Prostate gland (tissue), 2 donors: ENCODE results near the gene AP2A1. TPM values are rescaled to one million over a fixed set of nuclear protein-coding genes. Genes with fewer than 3 reads are reported as not detected.

ENCODE experiments used
- DNase-seq: peaks from one replicate; pipeline ENCODE4 v3.0.0-alpha.2; 2019; ENCODE audit warnings: low spot score
- H3K27ac ChIP-seq, 2 donors: fragments of 200-600 bp; sonication (generic); 2 replicates each; pipeline ENCODE4 v1.5.1; 2017 to 2019
- H3K27me3 ChIP-seq: fragments of 200-600 bp; sonication (generic); replicated peaks from 2 replicates; pipeline ENCODE4 v1.5.1; 2019; ENCODE audit not compliant: insufficient read depth
- H3K36me3 ChIP-seq, 2 donors: fragments of 200-600 bp; sonication (generic); 1 replicate in 1 of 2; 2 replicates in 1 of 2; pipeline versions ENCODE4 v1.5.1 to v1.8.1; 2017 to 2019
- H3K4me1 ChIP-seq: fragments of 200-600 bp; sonication (generic); replicated peaks from 2 replicates; pipeline ENCODE4 v1.5.1; 2019
- H3K4me3 ChIP-seq, 2 donors: fragments of 200-600 bp; sonication (generic); 2 replicates each; pipeline ENCODE4 v1.5.1; 2017 to 2019
- H3K9me3 ChIP-seq: fragments of 200-600 bp; sonication (generic); 2 replicates; pipeline ENCODE4 v1.5.1; 2017
- POLR2A ChIP-seq: fragments of 450-650 bp; IDR thresholded peaks from one replicate; pipeline ENCODE4 v1.6.1; 2016; ENCODE audit warnings: antibody characterized with exemption, mild to moderate bottlenecking
- POLR2AphosphoS5 ChIP-seq: sonication (generic); formaldehyde crosslinking; IDR thresholded peaks from one replicate; pipeline ENCODE4 v1.6.1; 2017; ENCODE audit warnings: antibody characterized with exemption
- WGBS: methylation state at CpG from one replicate; pipeline ENCODE4 v1.1.5; 2018; 5-methylcytosine and 5-hydroxymethylcytosine counted together
- intact Hi-C: fragments of 100-400 bp; cut with DNase I; formaldehyde crosslinking; loops from one replicate; pipeline ENCODE4 v1.14.2; 2022
- total RNA-seq, 2 donors: library from RNA; depleted of rRNA; stranded (reverse); fragments of >200 nt; gene quantifications; one replicate each; pipeline ENCODE4 v1.1.0, GENCODE V29; 2016
- TF ChIP-seq, protein P1 (sequence below), 4 experiments: fragments of 200-600 bp in 2 of 4; fragments of 450-650 bp in 2 of 4; sonication (generic) in 2 of 4; IDR thresholded peaks; 1 replicate in 3 of 4; 2 replicates in 1 of 4; pipeline ENCODE4 v1.5.1; 2016 to 2019; ENCODE audit warnings: antibody characterized with exemption in 4 of 4, mild to moderate bottlenecking in 2 of 4, moderate library complexity in 2 of 4

Gene AP2A1
- total RNA-seq, 2 donors from 2014 or later, result 62.7 to 252 TPM

- Histone ChIP-seq H3K27ac (peak overlapping the region; percentile 60 to 61), H3K9me3 (no peaks in the 10 kb centered on the region), H3K4me3 (peak overlapping the region; percentile 14 to 34), H3K36me3 (peaks cover 0 to 9% of the 10 kb centered on the region in 2 donors), H3K4me1 (no peaks in the 10 kb centered on the region), H3K27me3 (no peaks in the 10 kb centered on the region)
- 36% methylated on average over 37 of the region's 38 CpGs for WGBS
- DNase-seq, result peak; percentile 86
- intact Hi-C loops, result no loop called here
- TF ChIP-seq POLR2AphosphoS5 (peak; percentile 69), POLR2A (no peak)
- TF ChIP-seq, protein P1, sequence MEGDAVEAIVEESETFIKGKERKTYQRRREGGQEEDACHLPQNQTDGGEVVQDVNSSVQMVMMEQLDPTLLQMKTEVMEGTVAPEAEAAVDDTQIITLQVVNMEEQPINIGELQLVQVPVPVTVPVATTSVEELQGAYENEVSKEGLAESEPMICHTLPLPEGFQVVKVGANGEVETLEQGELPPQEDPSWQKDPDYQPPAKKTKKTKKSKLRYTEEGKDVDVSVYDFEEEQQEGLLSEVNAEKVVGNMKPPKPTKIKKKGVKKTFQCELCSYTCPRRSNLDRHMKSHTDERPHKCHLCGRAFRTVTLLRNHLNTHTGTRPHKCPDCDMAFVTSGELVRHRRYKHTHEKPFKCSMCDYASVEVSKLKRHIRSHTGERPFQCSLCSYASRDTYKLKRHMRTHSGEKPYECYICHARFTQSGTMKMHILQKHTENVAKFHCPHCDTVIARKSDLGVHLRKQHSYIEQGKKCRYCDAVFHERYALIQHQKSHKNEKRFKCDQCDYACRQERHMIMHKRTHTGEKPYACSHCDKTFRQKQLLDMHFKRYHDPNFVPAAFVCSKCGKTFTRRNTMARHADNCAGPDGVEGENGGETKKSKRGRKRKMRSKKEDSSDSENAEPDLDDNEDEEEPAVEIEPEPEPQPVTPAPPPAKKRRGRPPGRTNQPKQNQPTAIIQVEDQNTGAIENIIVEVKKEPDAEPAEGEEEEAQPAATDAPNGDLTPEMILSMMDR (IDR thresholded peaks at IDR 0.05), result peak; percentile 19 to 47 (median 36)
Measured at GRCh38 chr19:49801966-49802661, 35.3 kb downstream of the AP2A1 start.

DNA sequence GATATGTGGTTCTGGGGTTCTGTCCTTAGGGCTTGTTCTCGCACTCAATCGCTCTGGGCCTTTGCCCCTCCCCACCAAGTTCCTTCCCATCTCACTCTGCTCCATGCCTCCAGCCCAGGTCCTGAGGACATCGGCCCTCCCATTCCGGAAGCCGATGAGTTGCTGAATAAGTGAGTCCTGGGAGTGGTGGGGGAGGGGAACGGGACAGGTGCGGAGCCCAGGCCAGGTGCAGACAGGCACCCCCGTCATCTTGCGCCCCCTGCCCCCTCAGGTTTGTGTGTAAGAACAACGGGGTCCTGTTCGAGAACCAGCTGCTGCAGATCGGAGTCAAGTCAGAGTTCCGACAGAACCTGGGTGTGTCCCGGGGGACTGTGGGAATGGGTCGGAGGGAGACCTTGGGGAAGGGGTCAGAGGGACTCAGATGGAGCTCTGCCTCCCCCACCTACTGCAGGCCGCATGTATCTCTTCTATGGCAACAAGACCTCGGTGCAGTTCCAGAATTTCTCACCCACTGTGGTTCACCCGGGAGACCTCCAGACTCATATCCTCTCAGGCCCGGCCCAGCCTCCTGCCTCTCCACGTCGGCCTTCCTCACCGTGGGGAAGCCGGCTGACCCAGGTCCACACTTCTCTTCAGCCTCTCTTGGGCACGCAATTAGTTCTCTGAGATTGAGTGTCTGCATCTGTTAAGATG lies 36.2 kb downstream of the AP2A1 start:
- Histone ChIP-seq H3K27me3 (no peaks in the 10 kb centered on the region), H3K4me1 (no peaks in the 10 kb centered on the region), H3K27ac (peak overlapping the region in 1 of 2 donors; percentile 25), H3K9me3 (no peaks in the 10 kb centered on the region), H3K4me3 (no peak overlapping the region), H3K36me3 (peaks cover 0 to 9% of the 10 kb centered on the region in 2 donors)
- no peak for DNase-seq
- intact Hi-C loops, result no loop called here
- TF ChIP-seq POLR2A (no peak), POLR2AphosphoS5 (no peak)
- TF ChIP-seq, protein P1 (IDR thresholded peaks at IDR 0.05), result no peak
- 83% methylated on average over 24 of the region's 24 CpGs for WGBS

DNA sequence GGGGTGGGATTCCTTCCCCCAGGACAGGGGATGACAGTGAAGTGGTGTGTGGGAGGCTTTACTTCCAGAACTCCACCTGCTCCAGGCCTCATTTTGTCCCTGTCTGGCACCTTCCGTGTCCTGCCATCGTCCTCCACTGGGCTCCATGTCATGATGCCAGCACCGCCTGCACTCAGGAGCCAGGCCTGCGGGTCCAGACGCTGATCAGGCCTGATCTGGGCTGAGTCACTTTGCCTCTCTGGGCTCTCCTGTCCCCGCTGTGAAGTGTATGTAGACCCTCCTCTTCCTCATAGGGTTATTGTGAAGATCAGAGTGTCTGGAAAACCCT lies 36.7 kb downstream of the AP2A1 start:
- no peak for TF ChIP-seq POLR2A
- peaks cover 0 to 4% of the 10 kb centered on the region in 2 donors for H3K36me3 ChIP-seq
- no peaks in the 10 kb centered on the region for H3K4me1 ChIP-seq
- intact Hi-C loops, result no loop called here
- no peak overlapping the region for H3K4me3 ChIP-seq
- no peak overlapping the region for H3K27ac ChIP-seq
- no peaks in the 10 kb centered on the region for H3K9me3 ChIP-seq
- no peak for DNase-seq
- 90% methylated on average over 6 of the region's 6 CpGs for WGBS
- H3K27me3 ChIP-seq, result no peaks in the 10 kb centered on the region

DNA sequence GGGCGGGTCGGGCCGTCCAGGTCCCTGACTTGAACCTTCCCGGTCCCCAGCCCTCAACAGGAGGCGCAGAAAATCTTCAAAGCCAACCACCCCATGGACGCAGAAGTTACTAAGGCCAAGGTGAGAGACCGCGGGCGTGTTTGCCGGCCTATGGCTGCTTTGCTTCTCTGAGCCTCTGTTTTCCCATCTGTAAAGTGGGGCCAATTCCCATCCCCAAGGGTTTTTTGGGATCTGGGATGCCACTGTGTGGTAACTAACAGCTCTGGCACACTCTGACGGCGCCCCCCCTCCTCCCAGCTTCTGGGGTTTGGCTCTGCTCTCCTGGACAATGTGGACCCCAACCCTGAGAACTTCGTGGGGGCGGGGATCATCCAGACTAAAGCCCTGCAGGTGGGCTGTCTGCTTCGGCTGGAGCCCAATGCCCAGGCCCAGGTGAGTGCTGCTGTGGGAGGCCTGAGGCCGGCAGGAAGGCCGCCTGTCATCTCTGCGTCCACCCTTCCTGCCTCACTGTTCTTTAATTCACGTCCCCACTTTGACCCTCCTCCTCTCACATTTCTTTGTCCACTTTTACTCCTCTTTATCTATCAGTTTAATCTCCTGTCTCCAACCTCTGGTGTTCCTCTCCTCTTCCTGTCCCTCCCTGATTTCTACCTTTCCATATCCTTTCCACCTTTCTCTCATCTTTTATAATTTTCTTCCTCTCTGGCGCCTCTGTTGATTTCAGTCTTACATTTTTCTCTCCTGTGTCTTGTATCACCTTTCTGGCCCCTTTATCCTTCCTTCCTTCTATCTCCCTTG lies 39.2 kb downstream of the AP2A1 start:
- TF ChIP-seq POLR2A (no peak), POLR2AphosphoS5 (no peak)
- TF ChIP-seq, protein P1 (IDR thresholded peaks at IDR 0.05), result no peak
- intact Hi-C loops, result no loop called here
- 81% methylated on average over 19 of the region's 20 CpGs for WGBS

DNA sequence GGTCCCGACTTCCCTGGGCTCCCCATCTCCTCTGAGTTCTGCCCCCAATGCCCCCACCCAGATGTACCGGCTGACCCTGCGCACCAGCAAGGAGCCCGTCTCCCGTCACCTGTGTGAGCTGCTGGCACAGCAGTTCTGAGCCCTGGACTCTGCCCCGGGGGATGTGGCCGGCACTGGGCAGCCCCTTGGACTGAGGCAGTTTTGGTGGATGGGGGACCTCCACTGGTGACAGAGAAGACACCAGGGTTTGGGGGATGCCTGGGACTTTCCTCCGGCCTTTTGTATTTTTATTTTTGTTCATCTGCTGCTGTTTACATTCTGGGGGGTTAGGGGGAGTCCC lies 39.8 kb downstream of the AP2A1 start:
- intact Hi-C loops, result no loop called here
- Histone ChIP-seq H3K4me1 (peaks cover 6% of the 10 kb centered on the region), H3K9me3 (no peaks in the 10 kb centered on the region), H3K27me3 (no peaks in the 10 kb centered on the region), H3K27ac (no peak overlapping the region), H3K36me3 (no peaks in the 10 kb centered on the region), H3K4me3 (no peak overlapping the region)
- DNase-seq, result no peak
- TF ChIP-seq, protein P1 (IDR thresholded peaks at IDR 0.05), result no peak
- TF ChIP-seq POLR2AphosphoS5 (no peak), POLR2A (no peak)
- WGBS, result 90% methylated on average over 8 of the region's 8 CpGs

More for the DNA sequence above, 39.2 kb downstream of the AP2A1 start:
- Histone ChIP-seq H3K4me3 (no peak overlapping the region), H3K9me3 (no peaks in the 10 kb centered on the region), H3K27me3 (no peaks in the 10 kb centered on the region), H3K4me1 (peaks cover 6% of the 10 kb centered on the region), H3K27ac (no peak overlapping the region), H3K36me3 (no peaks in the 10 kb centered on the region)
- no peak for DNase-seq
